GM23248 (cell line): Measurements from ENCODE around the gene AAGAB. TPM values are rescaled to one million over a fixed set of nuclear protein-coding genes. Genes with fewer than 3 reads are reported as not detected.
A peak's percentile ranks its signal among the peaks of the same experiment; 100 is the strongest.

ENCODE experiments used
- DNase-seq: peaks from one replicate; pipeline ENCODE4 v3.0.0-alpha.2; 2015
- H2AFZ ChIP-seq: fragments of 200-600 bp; sonication (generic); 2 replicates; pipeline ENCODE4 v1.6.1; 2016; ENCODE audit warnings: antibody characterized with exemption
- H3F3A ChIP-seq: fragments of 200-600 bp; sonication (generic); 2 replicates; pipeline ENCODE4 v1.6.1; 2016; ENCODE audit warnings: mild to moderate bottlenecking, antibody characterized with exemption, mixed run types; ENCODE audit not compliant: insufficient read depth
- H3K27ac ChIP-seq: fragments of 200-600 bp; sonication (generic); 2 replicates; pipeline ENCODE4 v1.5.1; 2016; ENCODE audit warnings: mild to moderate bottlenecking
- H3K27me3 ChIP-seq: fragments of 200-600 bp; sonication (generic); replicated peaks from 2 replicates; pipeline ENCODE4 v1.6.1; 2016; ENCODE audit warnings: mild to moderate bottlenecking; ENCODE audit not compliant: insufficient read depth
- H3K36me3 ChIP-seq: fragments of 200-600 bp; sonication (generic); 2 replicates; pipeline ENCODE4 v1.6.1; 2016; ENCODE audit warnings: low read depth, mild to moderate bottlenecking
- H3K4me1 ChIP-seq: fragments of 200-600 bp; sonication (generic); 2 replicates; pipeline ENCODE4 v1.6.1; 2016; ENCODE audit warnings: mild to moderate bottlenecking; ENCODE audit not compliant: insufficient read depth
- H3K4me2 ChIP-seq: fragments of 200-600 bp; sonication (generic); one replicate; pipeline ENCODE4 v1.6.1; 2016; ENCODE audit warnings: mild to moderate bottlenecking; ENCODE audit not compliant: unreplicated experiment
- H3K4me3 ChIP-seq: fragments of 200-600 bp; sonication (generic); 2 replicates; pipeline ENCODE4 v1.5.1; 2016; ENCODE audit warnings: mild to moderate bottlenecking
- H3K79me2 ChIP-seq: fragments of 200-600 bp; sonication (generic); 2 replicates; pipeline ENCODE4 v1.6.1; 2016; ENCODE audit warnings: mild to moderate bottlenecking; ENCODE audit not compliant: insufficient read depth
- H3K9ac ChIP-seq: fragments of 200-600 bp; sonication (generic); 2 replicates; pipeline ENCODE4 v1.6.1; 2016; ENCODE audit warnings: mild to moderate bottlenecking
- H3K9me2 ChIP-seq: fragments of 200-600 bp; sonication (generic); 2 replicates; pipeline ENCODE4 v1.6.1; 2016; ENCODE audit warnings: mixed run types, mild to moderate bottlenecking, moderate library complexity; ENCODE audit not compliant: insufficient read depth
- H3K9me3 ChIP-seq: fragments of 200-600 bp; sonication (generic); one replicate; pipeline ENCODE4 v1.6.1; 2017; ENCODE audit warnings: low read depth
- H4K20me1 ChIP-seq: fragments of 200-600 bp; sonication (generic); 2 replicates; pipeline ENCODE4 v1.6.0; 2016; ENCODE audit not compliant: insufficient read depth
- EZH2 ChIP-seq: fragments of 200-600 bp; sonication (generic); IDR thresholded peaks from 2 replicates; pipeline ENCODE4 v1.6.1; 2018; ENCODE audit warnings: antibody characterized with exemption, mild to moderate bottlenecking; ENCODE audit not compliant: insufficient read depth, poor library complexity, severe bottlenecking
- EZH2phosphoT487 ChIP-seq: fragments of 200-600 bp; sonication (generic); IDR thresholded peaks from 2 replicates; pipeline ENCODE4 v1.6.1; 2018; ENCODE audit warnings: antibody characterized with exemption, moderate library complexity, mild to moderate bottlenecking, low read depth; ENCODE audit not compliant: insufficient read depth
- WGBS, 2 experiments: methylation state at CpG; one replicate each; pipeline ENCODE4 v1.1.6; 2015 to 2017; ENCODE audit warnings: low lambda C conversion rate in 2 of 2, low coverage in 1 of 2; ENCODE audit errors: missing lambda C conversion rate in 2 of 2; 5-methylcytosine and 5-hydroxymethylcytosine counted together
- in situ Hi-C: fragments of 300-500 bp; cut with MboI; formaldehyde crosslinking; loops from 2 replicates; pipeline ENCODE4 v1.15.0; 2020
- polyA plus RNA-seq: library from polyadenylated mRNA; unstranded; fragments of >200 nt; fragmentation: Nextera tagmentation; extraction: Ambion mirVana; gene quantifications from 2 replicates; pipeline ENCODE4 v1.2.1, GENCODE V29; 2016
- total RNA-seq: library from RNA; depleted of rRNA; stranded (reverse); fragments of >200 nt; shearing (Covaris generic); gene quantifications from 2 replicates; pipeline ENCODE4 v1.2.3, GENCODE V29; 2014; rRNA removed

The AAGAB gene
- total RNA-seq (40.9 and 52.4 TPM in 2 replicates), polyA plus RNA-seq (43.3 and 44.1 TPM in 2 replicates)

DNA sequence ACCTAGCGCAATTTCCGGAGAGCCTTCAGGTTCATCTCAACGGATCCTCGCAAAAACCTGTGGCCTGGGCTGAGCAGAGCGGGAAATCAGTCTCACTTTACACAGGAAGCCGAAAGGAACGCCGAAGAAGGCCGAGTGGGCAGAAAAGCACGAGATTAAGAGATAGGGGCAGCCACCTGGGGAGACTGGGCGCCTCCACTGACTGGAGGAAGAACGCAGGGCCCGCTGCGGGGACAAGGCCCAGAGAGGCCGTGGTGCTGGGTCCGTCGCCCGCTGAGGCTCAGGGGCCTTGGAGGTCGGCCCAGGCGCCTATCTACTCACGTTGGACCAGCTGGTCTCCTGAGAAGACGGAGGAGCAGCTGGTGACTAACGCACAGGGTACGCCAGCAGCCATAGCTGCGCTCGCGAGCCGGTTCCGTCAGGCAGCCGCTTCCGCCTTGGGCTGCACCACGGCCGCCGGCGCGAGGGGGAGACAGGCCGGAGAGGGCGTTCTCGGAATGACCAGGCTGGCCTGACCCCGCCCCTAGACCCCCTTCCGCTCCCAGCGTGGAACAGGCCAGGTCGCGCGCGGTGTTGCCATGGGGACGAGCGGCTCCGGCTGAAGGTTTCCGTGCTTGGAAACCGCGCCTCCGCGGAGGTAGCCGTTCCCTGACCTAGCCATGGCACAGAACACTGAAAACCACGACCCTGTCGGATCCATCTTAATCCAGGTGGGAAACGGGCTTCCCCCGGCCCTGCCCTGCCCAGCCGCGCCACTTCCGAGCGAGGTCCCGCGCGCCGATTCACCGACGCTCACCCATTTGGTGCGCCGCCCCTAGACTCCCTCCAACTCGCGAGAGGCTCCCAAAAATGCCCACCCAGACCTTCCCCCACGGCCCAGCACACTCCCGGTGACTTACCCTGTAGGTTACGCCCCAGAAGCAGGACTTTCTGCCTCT, at the start of gene AAGAB, which contains the start of gene IQCH:
Gene AAGAB, minus strand, starts transcription at position 424 of the 938 bp plus-strand sequence. Its CDS starts 30 bp downstream, at position 394.
Gene IQCH, plus strand, starts transcription at position 549 of the 938 bp plus-strand sequence. Its CDS starts 111 bp downstream, at position 660.
- peak within 1 kb of the TSS; percentile 99 for H3K4me3 ChIP-seq
- H3K9me2 ChIP-seq, result no peaks in the 10 kb centered on the region
- H2AFZ ChIP-seq, result peak within 1 kb of the TSS; percentile 89
- peaks cover 47% of the 10 kb centered on the region for H3K79me2 ChIP-seq
- H3K36me3 ChIP-seq, result no peaks in the 10 kb centered on the region; the same call in 1 of the 2 replicates
- no peaks in the 10 kb centered on the region for H3K9me3 ChIP-seq
- H3K9ac ChIP-seq, result peak within 1 kb of the TSS; percentile 100
- TF ChIP-seq EZH2 (no peak), EZH2phosphoT487 (no peak)
- H3K27ac ChIP-seq, result peak within 1 kb of the TSS; percentile 98
- WGBS, 2 experiments, result 1 to 2% methylated on average over 60 to 75 of the region's 76 CpGs
- peaks cover 13% of the 10 kb centered on the region for H3K4me1 ChIP-seq
- H3K27me3 ChIP-seq, result no peaks in the 10 kb centered on the region
- H4K20me1 ChIP-seq, result no peaks in the 10 kb centered on the region
- H3K4me2 ChIP-seq, result peak within 1 kb of the TSS; percentile 100
- peaks cover 11% of the 10 kb centered on the region for H3F3A ChIP-seq
- peak; percentile 99 for DNase-seq
- in situ Hi-C loops, result no loop called here

DNA sequence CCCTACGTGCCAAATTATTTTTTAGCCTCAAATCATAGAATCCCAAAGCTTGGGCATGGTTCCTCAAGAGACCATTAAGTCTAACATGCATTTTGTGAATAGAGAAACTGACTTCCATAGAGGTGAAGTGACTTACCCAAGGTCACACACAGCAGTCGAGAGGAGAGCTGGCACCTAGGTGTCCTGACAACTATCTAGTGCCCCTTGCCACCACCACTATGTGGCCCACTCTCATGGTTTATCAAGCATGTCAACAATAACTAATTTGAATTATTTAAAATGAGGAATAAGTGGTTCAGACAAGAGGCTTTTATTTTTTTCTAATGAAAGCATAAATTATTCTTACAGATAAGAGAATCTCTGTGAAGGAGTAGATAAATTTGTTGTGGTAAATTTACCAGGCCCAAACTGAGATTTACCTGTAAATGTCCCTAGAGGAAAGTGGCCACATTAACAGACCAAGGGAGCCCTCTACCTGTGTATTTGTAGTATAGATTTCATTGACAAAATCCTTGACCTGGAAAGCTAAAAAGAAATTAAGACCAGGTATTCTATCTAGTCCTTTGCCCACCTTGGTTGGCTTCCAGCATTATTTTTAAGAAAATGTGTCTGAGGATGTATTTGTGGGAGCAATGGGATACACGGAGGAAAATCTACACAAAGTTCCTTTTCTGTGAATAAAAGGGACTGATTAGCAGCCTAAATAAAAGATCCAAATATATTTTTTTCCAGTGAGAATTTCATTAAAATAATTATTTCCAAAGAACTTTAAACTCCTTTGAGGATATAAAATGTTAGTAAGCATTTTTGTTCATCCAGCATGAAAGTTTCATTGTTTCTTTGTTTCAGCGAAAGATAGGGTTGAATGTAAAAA, 49.3 kb upstream of the AAGAB start:
- in situ Hi-C loops, result loop anchor here (10.0 kb wide), 1 partner anchor 359 kb away; no protein-coding TSS in a partner anchor

GRCh38 chr15:67300266-67301025, 46.0 kb upstream of the AAGAB start:
- Histone ChIP-seq H4K20me1 (no peaks in the 10 kb centered on the region), H3K79me2 (no peaks in the 10 kb centered on the region), H3K4me1 (no peaks in the 10 kb centered on the region), H2AFZ (no peak overlapping the region), H3K4me3 (no peak overlapping the region), H3K4me2 (no peak overlapping the region), H3K9me3 (no peaks in the 10 kb centered on the region), H3K36me3 (no peaks in the 10 kb centered on the region), H3K27me3 (no peaks in the 10 kb centered on the region), H3K9me2 (no peaks in the 10 kb centered on the region), H3K27ac (no peak overlapping the region), H3F3A (no peaks in the 10 kb centered on the region), H3K9ac (no peak overlapping the region)
- 97 to 98% methylated on average over 2 of the region's 2 CpGs for WGBS, 2 experiments
- in situ Hi-C loops, result loop anchor here (10.0 kb wide), 1 partner anchor 356 kb away; no protein-coding TSS in a partner anchor
- DNase-seq, result no peak
- TF ChIP-seq EZH2phosphoT487, result no peak
- TF ChIP-seq EZH2, result no peak

More for the DNA sequence above, 49.3 kb upstream of the AAGAB start:
- no peak overlapping the region for H3K4me3 ChIP-seq
- H3K9ac ChIP-seq, result no peak overlapping the region
- H3K36me3 ChIP-seq, result no peaks in the 10 kb centered on the region
- no peaks in the 10 kb centered on the region for H3K9me3 ChIP-seq
- H3K4me1 ChIP-seq, result 0 out of 2 replicates have a peak, but pooled peaks cover 4% of the 10 kb centered on the region
- no peaks in the 10 kb centered on the region for H3K79me2 ChIP-seq
- H3K4me2 ChIP-seq, result no peak overlapping the region
- H3K9me2 ChIP-seq, result no peaks in the 10 kb centered on the region
- DNase-seq, result peak; percentile 47
- H3K27ac ChIP-seq, result no peak overlapping the region
- H4K20me1 ChIP-seq, result no peaks in the 10 kb centered on the region
- no peak overlapping the region for H2AFZ ChIP-seq
- 54 to 68% methylated on average over 4 of the region's 4 CpGs for WGBS, 2 experiments
- H3F3A ChIP-seq, result no peaks in the 10 kb centered on the region
- no peak for TF ChIP-seq EZH2phosphoT487
- no peak for TF ChIP-seq EZH2
- no peaks in the 10 kb centered on the region for H3K27me3 ChIP-seq
